Measurements from ENCODE around the gene SLC35E4.
"Not testable (repeated sequence)": the region's sequence is repeated elsewhere in the genome, so short reads cannot be mapped to it uniquely, and the experiment has no call there.

Gene SLC35E4

DNA sequence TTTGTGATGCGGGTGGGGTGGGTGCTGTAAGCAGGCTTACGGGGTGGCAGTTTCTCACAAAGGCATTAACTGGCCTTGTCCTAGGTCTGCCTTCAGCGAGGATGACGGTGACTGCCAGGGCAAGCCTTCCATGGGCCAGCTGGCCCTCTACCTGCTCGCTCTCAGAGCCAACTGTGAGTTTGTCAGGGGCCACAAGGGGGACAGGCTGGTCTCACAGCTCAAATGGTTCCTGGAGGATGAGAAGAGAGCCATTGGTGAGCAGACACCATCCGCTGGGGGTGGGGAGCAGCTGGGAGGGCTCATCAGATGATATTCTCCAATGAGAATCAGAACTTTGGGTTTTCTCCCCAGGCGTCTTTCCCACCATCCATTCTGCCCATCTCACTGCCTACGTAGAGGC lies 22.8 kb upstream of the SLC35E4 start:
- DNase-seq = no peak

DNA sequence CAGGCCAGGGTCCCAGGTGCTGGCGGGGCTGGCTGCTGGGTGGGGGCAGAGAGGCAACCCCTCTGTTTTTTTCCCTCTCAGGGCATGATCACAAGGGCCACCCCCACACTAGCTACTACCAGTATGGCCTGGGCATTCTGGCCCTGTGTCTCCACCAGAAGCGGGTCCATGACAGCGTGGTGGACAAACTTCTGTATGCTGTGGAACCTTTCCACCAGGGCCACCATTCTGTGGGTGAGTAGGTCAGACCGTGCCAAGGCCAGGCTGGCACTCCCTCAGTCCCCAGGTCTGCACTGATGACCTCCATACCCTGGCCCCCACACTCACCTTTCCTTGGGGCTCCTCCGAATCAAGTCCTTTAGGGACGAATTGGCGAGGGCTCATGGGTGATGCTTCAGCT lies 21.3 kb upstream of the SLC35E4 start:
- DNase-seq = no peak

DNA sequence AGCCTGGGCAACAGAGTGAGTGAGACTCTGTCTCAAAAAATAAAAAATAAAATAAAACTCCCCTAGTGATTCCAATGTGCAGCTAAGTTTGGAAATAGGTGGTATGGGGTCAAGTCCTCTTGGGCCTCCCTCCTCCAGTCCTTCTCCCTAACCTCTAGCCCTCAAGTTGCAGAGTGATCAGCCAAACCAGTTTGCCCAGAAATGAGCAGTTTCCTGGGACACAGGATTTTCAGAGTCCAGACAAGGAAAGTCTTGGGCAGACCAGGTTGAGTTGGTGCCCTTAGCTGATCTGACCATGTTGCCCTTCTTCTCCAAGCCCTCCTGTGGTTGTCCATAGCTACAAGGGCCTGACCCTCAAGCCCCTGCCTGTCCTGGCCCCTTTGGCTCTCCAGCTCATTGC lies 20.7 kb upstream of the SLC35E4 start:
- DNase-seq = no peak

DNA sequence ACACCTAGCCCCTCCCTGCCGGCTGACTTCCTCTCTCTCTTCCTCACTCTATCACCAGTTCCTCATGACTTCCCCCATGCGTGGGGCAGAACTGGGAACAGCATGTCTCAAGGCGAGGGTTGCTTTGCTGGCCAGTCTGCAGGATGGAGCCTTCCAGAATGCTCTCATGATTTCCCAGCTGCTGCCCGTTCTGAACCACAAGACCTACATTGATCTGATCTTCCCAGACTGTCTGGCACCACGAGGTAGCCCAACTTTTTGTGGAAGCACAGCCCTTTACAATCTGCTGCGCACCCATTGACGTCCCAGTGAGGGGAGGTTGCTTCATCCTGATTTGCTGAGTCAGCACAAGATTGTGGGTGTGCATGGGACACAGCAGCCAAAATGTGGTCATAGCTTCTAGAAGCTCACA lies 20.0 kb upstream of the SLC35E4 start:
- DNase-seq = no peak

DNA sequence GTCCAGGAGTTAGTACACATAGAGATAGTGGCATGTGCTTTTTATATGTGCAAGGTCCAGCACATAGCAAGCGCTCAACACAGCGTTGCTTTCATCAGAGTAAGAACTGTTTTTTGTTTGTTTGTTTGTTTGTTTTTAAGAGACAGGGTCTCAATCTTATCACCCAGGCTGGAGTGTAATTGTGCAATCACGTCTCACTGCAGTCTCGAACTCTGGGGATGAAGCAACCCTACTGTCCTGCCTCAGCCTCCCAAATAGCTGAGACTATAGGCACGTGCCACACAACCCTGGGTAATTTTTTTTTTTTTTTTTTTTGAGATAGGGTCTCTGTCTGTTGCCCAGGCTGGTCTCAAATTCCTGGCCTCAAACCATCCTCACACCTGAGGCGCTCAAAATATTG lies 17.8 kb upstream of the SLC35E4 start:
- DNase-seq = no peak

DNA sequence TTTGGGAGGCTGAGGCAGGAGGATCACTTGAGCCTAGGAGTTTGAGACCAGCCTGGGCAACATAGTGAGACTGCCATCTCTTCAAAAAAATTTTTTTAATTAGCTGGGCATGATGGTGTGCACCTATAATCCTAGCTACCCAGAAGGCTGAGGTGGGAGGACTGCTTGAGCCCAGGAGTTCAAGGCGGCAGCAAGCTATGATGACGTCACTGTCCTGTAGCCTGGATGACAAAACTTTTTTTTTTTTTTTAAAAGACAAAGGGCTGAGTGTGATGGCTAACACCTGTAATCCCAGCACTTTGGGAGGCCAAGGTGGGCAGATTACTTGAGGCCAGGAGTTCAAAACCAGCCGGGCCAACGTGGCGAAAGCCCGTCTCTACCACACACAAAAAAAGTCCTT lies 15.7 kb upstream of the SLC35E4 start:
- DNase-seq = not testable (repeated sequence)

DNA sequence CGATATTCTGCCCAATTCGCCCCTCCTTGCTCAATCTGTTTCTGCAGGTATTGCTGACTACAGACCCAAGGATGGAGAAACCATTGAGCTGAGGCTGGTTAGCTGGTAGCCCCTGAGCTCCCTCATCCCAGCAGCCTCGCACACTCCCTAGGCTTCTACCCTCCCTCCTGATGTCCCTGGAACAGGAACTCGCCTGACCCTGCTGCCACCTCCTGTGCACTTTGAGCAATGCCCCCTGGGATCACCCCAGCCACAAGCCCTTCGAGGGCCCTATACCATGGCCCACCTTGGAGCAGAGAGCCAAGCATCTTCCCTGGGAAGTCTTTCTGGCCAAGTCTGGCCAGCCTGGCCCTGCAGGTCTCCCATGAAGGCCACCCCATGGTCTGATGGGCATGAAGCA lies 9.2 kb upstream of the SLC35E4 start:
- DNase-seq = no peak

DNA sequence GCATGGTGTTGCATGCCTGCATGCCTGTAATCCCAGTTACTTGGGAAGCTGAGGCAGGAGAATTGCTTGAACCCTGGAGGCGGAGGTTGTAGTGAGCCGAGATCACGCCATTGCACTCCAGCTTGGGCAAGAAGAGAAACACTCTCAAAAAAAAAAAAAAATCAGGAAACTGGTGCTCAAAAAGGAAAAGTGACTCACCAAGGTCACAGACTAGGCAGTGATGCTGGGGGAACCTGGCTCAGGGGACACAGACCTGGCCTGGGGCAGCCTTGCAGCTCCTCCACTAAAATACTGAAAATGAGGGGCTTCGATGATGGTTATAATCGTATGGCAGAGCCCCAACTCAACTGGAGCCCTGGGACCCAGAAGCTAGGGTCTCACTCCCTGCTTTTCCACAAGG lies 8.1 kb upstream of the SLC35E4 start:
- no peak for DNase-seq

DNA sequence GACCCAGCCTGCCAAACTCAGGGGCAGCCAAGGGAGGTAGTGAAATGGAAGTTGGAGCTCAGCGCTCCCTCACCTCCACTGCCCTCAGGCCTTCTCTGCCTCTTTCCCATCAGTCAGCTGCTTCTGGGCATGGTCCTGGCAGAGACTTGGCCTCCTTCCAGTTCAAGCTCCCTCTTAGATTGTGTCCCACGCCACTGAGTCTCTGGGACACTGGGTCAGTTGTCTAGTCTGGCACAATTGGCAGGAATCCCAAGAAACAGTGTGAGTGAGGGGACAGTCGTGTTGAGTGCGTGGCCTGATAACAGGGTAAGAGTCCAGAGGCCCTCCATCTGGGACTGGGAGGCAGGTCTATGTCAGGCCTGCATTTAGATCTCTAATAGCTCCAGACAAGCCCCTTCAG lies 7.1 kb upstream of the SLC35E4 start:
- DNase-seq = no peak

DNA sequence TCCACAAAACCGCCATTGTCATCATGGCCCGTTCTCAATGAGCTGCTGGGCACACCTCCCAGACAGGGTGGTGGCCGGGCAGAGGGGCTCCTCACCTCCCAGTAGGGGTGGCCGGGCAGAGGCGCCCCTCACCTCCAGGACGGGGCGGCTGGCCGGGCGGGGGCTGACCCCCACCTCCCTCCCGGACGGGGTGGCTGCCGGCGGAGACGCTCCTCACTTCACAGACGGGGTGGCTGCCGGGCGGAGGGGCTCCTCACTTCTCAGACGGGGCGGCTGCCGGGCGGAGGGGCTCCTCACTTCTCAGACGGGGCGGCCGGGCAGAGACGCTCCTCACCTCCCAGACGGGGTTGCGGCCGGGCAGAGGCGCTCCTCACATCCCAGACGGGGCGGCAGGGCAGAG lies 4.1 kb upstream of the SLC35E4 start:
- DNase-seq = not testable (repeated sequence)

DNA sequence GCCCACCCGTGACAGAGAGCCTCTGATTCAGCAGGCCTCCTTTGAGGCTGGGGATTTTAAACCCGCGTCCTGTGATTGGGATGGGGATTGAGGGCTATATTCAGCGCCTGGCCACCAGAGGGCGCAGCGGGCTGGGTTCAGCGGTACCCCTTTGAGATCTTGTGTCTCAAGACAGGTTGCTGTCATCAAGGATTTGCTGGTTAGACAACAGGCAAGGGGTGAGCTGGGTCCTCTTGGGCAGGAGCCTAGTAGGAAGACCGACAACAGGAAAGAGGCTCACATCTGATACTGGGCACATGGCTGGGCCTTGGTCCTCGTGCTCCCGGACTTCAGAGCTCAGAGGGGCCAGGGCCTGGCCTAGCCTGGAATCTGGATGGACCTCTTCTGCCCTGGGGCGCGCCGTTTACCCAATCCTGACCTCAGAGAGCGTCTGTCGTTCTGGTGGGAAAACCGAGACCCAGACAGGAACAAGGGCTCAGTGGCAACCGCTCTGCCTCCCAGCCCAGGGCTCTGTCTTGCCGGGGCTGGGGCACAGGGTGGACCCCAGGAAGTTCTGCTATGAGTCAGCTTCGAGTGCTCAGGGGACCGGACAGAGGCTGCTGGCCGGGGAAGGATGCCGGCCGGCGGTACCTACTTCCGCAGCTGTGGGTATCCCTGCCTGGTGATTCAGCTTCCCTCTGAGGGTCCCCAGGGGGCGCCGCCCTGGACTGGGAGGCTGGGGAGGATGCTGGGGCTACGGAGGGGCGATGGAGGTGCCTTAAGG lies 929 bp upstream of the SLC35E4 start:
- DNase-seq = peak; percentile 78

DNA sequence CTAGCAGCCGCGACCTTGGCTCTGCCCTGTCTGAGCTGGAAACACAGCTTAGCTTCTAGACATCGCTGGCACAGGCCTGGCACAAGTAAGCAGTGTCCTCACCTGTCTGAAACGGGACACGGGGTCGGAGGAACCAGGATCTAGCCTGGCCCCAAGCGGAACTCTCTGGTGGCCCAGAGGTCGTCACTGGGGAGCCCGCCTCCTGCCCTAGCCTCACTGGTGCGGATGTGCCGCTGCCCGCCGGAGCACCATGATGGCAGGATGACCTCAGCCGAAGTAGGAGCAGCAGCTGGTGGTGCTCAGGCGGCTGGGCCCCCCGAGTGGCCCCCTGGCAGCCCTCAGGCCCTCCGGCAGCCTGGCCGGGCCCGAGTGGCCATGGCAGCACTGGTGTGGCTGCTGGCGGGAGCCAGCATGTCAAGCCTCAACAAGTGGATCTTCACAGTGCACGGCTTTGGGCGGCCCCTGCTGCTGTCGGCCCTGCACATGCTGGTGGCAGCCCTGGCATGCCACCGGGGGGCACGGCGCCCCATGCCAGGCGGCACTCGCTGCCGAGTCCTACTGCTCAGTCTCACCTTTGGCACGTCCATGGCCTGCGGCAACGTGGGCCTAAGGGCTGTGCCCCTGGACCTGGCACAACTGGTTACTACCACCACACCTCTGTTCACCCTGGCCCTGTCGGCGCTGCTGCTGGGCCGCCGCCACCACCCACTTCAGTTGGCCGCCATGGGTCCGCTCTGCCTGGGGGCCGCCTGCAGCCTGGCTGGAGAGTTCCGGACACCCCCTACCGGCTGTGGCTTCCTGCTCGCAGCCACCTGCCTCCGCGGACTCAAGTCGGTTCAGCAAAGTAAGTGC lies 871 bp downstream of the SLC35E4 start:
- no peak for DNase-seq

DNA sequence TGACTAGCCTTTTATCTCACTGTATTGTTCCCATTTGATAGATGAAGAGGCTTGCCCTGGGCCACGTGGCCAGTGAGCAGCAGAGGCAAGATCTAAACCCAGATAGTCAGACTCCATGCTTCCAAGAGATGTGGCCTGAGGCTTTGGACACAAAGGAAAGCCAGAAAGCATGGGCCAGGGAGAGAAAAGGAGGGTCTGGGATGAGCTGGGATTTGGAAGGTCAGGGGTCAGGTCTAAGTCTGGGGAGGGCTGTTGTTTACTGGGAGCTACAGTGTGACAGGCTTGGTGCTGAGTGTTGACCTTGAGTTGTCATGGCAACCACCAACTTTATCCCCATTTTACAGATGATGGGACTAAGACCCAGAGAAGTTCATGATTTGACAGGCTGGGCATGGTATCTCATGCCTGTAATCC lies 2.1 kb downstream of the SLC35E4 start:
- no peak for DNase-seq

DNA sequence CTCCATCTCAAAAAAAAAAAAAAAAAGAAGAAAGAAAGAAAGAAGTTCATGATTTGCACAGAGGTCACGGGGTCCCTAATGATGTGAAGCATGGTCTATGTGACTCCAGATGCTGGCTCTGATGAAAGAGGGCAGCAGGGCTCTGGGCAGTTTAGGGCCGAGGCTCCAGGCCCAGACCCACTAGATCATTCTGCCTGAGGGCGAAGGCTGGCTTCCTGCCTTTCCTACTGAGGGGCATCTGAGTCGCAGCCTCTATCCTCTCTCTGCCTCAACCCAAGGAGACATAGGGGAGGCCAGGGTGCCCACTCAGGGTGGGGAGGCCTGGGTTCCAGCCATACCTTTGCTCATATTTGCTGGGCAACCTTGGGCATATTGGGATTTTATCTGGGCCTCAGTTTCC lies 4.8 kb downstream of the SLC35E4 start:
- DNase-seq = no peak

DNA sequence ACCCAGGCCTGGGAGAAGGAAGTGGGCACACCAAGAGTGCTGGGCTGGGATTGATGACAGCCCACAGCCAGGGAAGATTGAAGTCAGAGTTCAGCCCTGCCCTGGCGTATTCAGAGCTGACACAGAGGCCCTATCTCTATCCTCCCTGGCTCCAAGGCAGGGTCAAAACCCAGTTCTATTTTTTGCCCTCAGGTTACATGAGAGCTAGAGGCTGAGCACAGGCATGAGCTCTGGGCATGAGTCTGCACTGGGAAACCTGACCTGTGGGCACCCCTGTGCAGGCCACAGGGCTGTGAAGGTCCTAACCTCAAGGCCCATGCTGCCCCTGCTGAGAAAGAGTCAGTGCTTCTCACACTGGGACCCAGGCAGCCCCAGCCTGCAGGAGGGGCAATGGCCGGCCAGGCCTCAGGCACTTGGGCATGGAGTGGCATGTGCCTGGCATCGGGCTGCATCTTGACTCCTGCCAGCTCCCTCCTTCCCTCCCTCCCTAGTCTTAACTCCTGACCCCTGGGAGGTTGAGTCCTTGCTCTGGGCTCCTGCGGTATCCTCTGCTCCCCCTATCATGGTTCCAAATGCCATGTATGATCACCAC lies 5.4 kb downstream of the SLC35E4 start:
- no peak for DNase-seq

DNA sequence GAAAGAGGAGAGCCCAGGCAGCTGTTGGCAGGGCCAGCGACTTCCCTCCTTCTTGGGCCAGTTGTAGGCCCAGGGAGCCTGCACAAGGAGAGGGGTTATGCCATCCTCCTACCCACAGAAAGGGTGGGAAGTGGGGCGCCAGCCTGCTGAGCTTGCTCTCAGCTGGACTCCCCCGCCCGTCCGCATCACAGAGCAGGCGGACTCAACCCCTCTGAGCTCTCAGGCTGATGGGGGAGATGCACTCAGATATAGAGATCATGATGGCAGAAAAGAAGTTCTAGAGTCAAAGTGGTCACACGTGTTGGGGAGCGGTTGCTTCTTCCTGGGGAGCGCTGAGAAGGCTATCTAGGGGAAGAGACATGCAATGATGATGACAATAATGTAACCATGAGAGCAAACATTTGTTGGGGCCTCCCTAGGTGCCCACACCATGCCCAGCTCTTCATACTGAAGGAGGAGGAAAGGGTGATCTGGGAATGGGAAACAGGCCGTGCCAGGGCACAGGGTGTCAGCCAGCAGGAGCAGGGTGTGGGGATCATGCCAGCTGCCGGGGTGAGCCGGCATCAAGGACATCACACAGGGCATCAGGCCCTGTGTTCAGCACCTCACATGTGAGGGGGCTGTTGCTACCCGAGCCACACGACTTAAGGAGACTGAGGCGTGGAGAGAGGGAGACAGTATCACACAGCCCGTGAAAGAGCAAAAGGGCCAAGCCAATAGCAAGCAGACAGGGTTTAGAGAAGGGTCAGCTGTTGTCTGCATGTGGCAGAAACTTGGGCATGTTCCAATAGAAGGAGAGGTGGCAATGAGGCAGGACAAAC lies 7.7 kb downstream of the SLC35E4 start:
- DNase-seq = no peak

DNA sequence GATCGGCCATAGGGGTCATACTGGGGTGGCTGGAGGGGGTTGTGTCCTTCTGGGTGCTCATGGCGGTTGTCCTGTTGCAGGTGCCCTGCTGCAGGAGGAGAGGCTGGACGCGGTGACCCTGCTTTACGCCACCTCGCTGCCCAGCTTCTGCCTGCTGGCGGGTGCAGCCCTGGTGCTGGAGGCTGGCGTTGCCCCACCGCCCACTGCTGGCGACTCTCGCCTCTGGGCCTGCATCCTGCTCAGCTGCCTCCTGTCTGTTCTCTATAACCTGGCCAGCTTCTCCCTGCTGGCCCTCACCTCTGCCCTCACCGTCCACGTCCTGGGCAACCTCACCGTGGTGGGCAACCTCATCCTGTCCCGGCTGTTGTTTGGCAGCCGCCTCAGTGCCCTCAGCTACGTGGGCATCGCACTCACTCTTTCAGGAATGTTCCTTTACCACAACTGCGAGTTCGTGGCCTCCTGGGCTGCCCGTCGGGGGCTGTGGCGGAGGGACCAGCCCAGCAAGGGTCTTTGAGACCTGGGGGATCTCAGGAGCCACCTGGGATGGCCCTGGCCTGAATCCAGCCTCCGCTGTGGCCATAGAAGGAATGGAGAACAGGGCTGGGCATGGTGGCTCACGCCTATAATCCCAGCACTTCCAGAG lies 11.1 kb downstream of the SLC35E4 start:
- DNase-seq = no peak

DNA sequence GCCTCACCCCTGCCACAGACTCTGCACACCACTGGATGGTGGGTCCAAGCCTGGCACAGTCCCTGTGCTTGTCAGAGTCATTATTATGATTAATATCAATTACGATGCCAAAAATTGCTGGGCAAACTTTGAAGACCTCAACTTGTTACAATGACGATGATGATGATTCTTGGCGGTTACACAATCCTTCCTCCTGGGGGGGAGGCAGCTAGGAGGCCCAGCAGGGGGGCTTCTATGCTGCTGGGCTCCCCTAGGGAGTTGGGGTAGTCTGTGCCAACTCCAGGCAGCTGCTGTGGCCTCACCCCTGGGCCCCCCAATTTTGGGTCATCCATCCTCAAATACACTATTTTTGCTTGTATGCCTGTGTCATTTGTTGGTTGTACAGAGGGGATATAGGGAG lies 12.0 kb downstream of the SLC35E4 start:
- DNase-seq = no peak

DNA sequence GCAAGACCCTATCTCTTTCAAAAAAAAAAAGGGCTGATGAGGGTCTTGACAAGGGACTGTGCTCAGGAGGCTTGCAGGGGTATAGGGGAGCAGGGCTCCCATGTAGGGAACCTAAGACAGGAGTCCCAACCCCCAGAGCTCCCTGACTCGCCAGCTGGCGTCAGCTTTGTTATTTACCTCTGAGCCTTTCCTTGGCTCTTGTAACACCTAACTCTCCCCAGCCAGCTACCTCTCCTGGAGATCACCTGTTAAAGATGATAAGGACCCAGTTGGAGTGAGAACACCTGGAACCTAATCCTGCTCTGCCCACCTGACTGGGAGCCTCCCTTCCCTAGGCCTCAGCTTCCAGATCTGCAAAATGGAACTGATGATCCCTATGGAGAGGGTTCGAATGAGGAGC lies 13.2 kb downstream of the SLC35E4 start:
- DNase-seq = no peak

DNA sequence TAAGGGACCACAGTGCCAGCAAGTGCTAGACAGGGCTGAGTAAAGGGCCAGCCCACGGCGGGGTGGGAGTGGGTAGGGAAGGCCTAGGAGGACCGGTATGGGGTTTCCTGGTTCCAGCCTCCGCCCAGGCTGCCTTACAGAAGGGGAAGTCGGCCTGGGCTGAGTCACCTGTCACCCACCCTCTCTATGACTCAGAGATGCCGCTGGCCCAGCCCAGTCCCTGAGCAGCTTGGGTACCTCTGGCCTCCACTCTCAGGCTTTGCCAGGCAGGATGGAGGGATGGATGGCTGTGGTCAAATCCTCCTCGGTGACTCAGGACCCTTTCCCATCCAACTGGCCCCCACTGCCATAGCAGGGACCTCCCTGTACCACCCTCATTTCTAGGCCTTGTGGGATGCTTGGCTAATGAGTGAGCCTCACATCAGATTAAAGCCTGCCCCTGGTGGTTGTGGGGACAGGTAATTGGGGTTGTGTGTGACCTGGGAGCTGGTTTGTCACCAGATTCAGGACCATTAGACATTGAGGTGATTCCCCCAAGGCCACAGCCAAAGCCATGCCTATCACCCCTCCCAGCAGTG lies 13.9 kb downstream of the SLC35E4 start:
- DNase-seq = no peak

DNA sequence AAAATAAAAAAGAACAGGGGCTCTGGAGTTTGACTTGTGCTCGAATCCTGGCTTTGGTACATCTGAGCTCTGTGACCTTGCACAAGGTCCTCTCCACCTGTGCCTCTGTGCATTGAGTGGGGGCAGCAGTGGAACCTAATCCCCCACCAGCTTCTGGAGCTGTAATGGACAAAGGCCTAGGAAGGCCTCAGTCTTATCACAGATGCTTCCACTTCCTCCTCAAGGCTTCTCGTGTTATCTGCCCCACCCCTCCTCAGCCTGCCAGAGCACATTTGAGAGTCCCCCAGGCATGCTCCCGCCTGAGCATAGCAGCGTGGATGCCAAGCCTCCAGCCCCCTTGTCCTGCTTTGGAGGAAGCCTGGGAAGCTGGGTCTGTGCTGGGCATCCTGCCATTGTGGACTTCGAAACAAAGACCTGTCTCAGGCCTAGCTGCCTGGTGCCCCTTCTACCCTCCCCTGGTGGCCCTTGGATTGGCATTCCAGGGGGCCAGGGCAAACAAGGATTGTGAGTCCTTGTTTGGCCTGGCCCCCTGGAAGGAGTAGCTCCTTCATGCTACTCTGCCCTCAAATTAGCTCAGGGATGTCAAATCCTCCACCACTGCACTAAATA lies 15.0 kb downstream of the SLC35E4 start:
- DNase-seq = no peak

DNA sequence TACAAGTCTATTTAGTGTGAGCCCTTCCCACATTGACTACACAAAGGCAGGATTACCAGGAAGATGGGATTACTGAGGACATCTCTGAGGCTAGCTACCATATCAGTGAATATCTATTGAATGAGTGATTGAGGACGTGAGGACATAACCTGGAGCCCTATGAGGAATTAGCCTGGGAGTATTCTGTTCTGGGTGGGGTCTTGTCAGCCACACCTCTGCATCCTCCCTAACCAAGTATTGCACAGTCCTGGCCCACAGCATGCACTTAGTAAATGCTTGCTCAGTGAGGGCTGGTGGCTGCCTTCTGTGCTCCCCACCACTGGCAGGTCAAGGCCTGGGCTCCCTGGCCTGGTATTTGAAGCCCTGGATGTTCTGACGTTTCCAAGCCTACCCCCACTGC lies 17.3 kb downstream of the SLC35E4 start:
- DNase-seq = no peak

All from NCI-H526 treated with DMSO at 0.1 percent for 48 hours (cell line).